Erythroblast (primary cell): ENCODE measurements around the gene CACNA2D4.

ENCODE experiments used
- DNase-seq, 2 experiments: peaks; one replicate each; lab custom pipeline; 2025; lab: John Stamatoyannopoulos, UW
- GATA1 ChIP-seq: IDR thresholded peaks from 2 replicates; pipeline ENCODE4 v1.6.1; 2011; ENCODE audit warnings: low read depth, mild to moderate bottlenecking, control low read depth, low read length, moderate library complexity
- POLR2A ChIP-seq: IDR thresholded peaks from 2 replicates; pipeline ENCODE4 v1.6.1; 2011; ENCODE audit warnings: mild to moderate bottlenecking, low read length

The CACNA2D4 gene

DNA sequence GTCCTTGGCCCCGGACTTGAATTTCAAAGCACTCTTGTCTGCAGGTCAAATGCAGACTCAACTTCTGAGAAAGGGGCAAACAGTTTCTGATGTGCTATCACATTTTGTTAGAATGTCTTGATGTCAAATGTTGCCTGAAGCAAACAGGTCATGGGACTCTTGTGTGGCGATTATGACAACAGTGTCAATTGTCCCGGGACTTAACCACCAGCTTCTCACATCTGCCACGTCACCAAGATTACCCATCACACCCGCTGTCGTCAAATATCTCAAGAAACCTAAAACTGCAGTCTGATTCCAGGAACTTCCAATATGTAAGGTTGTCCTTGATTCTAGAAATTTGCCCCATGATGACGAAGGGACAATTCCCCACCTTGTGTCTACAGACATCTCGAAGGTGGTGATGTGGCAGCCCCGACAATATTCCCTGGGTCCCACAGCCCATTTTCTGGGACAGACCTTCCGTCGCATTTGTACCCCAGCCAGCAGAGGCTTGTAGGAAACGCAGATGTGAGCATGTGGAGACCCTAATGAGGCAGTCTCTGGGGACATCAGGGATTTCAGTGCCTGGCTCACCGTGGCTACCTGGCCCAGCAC lies 76.8 kb downstream of the CACNA2D4 start:
- no peak for DNase-seq
- TF ChIP-seq GATA1 = no peak
- TF ChIP-seq POLR2A = no peak

DNA sequence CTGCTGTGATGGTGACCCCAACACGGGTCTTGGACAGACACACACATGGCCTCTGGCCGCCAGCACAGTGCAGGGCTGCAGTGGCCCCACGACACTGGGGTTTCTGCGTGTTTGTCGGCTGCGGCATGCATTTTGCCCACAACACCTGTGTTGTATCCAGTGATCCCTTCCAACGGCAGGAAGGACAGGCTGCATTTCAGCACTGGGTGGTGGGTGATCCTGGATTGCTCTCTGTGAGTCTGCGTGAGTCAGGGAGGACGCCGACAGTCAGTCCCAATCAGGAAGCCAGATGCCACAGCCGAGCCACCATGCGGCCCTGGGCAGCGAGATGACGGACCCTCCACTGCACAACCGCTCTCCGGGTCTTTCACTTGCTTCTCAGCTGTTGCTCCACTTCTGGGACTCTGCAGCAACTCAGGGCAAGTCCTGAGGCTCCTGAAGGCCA lies 77.4 kb downstream of the CACNA2D4 start:
- no peak for DNase-seq
- TF ChIP-seq GATA1 = no peak
- no peak for TF ChIP-seq POLR2A

DNA sequence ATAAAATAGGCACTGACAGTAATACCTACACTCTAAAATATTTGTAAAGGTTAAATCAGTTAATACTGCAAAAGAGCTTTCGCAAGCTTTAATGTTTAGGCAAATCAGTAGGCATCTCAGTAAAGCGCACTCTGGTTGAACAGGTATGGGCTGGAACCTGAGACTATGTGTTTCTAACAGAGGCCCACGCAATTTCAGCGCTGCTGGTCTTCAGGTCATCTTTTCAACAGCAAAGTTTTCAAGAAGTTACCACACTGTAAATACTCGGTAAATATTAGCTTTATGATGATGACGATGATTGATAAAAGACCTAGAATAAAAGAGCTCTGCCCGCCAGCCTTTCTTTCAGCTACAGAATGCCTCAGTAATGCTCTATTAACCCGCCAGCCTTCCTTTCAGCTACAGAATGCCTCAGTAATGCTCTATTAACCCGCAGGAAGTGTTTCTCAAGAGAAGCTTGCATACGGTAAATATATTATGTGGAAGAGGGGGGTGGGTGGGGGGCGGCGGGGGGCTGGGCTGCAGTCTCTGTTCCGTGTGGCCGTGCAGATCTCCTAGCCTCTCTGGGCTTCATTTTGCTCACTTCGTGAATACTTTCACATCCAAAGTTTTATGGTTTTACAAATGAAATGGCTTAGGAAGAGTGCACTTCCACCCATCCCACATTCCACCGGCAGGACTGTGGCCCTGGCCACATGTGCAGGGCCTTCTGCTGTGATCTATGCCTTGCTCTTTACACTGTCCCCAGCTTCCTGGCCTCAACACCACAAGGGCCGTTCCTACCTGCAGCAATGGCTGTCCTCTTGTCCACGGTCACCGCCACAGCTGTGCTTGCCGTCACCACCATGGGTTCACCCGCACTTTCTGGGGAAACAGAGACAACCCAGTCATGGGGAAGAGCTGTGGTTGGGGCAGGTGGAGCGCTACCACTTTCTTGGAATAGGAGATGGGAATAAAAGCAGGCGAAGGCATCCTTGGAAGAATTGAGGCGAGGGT lies 78.2 kb downstream of the CACNA2D4 start:
- TF ChIP-seq GATA1 (no peak), POLR2A (no peak)
- DNase-seq = no peak

GRCh38 chr12:1839464-1839863 lies 79.0 kb downstream of the CACNA2D4 start:
- no peak for TF ChIP-seq GATA1
- TF ChIP-seq POLR2A = no peak
- no peak for DNase-seq

GRCh38 chr12:1838994-1839365 lies 79.5 kb downstream of the CACNA2D4 start:
- TF ChIP-seq GATA1 = no peak
- no peak for TF ChIP-seq POLR2A
- DNase-seq = no peak

DNA sequence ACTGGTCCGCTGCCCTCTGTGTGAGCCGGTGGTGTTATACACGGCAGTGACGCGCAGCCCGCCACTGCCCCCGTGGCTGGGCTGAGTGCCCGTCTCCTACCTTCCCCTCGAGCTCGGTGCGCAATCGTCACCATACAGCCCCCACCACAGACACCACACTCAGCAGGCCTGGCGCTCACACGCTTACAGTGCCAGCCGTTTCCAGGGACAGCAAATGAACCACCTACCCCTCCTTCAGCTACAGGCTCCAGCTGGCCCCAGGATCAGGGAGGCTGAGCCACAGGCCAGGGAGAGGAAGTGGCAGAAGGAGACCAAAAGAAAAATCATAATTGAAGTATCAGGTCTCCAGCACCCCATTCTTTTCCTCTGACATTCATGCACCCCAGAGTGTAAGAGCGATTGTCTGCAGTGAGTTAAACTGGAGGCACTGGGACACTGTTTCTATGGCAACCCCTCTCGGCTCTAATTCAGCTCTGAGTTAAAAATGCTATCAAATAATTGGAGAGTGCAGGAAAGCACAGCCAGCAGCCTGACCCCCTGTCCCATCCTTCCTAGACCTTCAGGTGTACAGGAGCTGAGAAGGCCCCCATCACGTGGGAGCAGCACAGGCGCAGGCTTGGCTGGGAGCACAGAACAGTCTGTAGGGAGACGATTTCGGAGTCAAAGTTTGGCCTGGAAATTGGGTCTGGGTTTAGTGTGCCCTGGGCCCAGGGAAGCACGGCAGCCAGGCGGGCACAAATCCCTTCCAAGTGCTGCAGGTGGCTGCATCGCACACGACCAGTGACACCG lies 80.1 kb downstream of the CACNA2D4 start:
- no peak for DNase-seq
- TF ChIP-seq GATA1 = no peak

DNA sequence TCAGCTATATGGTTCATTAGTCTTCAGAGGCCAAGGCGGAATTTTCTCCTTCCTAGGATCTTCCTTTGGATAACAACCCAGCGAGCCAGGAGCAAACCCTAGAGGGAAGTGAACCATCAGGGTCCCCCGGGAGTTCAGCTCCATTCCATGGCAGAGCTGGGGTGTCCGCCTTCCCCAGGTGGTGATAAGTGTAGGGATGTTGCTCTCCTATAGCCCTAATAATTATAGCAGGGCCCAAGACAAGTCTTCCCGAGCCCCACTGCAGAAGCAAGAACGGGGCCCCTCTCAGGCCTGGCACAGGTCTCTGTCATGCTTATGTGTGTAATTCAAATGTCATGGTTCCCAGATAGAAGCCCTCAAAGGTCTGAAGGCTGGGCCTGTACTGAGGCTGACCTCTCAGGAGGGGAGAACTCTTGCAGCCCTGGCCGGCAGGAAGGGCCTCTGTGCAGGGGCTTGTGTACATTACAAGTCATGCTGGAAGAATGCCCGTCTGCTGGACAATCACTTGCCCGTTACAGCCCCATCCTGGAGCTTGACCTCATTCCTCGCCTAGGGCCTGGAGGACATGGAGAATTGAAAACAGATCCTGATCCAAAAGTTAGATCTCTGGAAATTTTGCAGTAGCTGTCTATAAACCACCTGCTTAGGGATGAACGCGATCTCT lies 80.8 kb downstream of the CACNA2D4 start:
- DNase-seq = no peak
- TF ChIP-seq POLR2A = no peak
- no peak for TF ChIP-seq GATA1

- TF ChIP-seq GATA1 (no peak), POLR2A (no peak)
- no peak for DNase-seq
Observed at GRCh38 chr12:1836854-1837421, 81.5 kb downstream of the CACNA2D4 start.

- DNase-seq = no peak
- TF ChIP-seq GATA1 = no peak
- no peak for TF ChIP-seq POLR2A
Observed at GRCh38 chr12:1836241-1836803, 82.1 kb downstream of the CACNA2D4 start.

DNA sequence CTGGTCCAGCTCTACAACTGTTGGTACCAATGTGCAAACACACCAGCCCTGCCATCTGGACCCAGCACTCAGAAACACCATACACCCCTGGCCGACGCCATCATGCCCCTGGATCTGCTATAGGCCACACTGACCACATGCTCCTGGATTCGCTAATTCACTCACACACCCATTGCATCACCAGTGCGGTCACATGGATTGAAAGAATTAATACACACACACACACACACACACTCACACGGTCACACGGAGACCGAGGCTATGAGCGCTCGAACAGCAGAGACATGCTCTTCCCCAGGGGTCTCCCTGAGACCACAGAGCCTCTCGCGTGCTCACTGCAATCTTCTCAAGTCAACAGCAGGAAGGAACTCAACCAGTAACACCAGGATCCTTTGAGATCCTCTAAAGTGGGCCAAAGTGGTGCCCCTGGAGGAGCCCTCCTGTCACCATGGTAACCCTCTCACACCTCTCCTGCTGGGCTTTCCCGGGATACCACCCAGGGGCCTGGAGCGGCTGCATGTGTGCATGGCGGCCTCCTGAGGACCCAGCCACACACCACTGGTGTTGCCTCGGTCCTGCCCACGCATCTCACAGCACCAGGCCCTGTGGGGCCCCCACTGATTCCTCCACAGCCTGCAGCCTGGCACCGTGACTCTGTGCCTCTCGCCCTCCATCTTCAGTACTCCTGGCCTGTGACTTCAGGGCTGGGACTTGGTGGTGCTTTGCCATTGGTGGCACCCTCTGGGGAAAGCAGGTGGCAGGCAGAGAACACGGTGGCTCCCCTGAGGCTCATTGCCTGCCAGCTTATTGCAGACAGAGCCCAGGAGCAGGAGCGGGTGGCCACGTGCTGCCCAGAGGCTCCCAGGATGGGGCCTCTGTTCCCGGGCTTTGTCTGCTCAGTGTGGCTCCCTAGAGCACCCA lies 83.0 kb downstream of the CACNA2D4 start:
- DNase-seq = no peak
- TF ChIP-seq GATA1 (no peak), POLR2A (no peak)

DNA sequence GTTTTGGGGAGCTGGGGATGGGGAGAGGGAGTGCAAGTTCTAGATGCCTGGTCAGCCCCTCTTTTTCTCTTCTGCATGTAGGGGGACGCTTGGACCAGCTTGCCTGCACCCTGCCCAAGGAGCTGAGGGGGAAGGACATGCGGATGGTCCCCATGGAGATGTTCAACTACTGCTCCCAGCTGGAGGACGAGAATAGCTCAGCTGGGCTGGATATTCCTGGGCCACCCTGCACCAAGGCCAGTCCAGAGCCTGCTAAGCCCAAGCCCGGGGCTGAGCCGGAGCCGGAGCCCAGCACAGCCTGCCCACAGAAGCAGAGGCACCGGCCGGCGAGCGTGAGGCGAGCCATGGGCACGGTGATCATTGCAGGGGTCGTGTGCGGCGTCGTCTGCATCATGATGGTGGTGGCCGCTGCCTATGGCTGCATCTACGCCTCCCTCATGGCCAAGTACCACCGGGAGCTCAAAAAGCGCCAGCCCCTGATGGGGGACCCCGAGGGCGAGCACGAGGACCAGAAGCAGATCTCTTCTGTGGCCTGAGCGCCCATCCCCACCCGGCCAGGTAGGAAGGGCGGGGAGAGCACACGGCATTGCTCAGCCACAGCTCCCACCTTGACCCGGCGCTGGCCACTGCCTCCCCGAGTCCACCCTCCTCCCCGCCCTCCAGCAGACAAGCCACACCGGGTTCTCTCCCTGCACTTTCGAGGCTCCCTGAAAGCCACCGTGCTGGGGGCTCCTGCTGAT lies 84.1 kb downstream of the CACNA2D4 start:
- DNase-seq = no peak
- TF ChIP-seq POLR2A (no peak), GATA1 (no peak)
